AG10803 (cell line): ENCODE measurements around the gene ATF7IP.
"Not testable (repeated sequence)": the region's sequence is repeated elsewhere in the genome, so short reads cannot be mapped to it uniquely, and the experiment has no call there.

ENCODE experiments used
- DNase-seq: peaks from one replicate; pipeline ENCODE4 v3.0.0; 2010; ENCODE audit warnings: low read depth
- H3K4me3 ChIP-seq: 2 replicates; pipeline ENCODE4 v1.5.1; 2011; ENCODE audit warnings: mild to moderate bottlenecking, low read length, control low read depth
- CTCF ChIP-seq: conservative IDR thresholded peaks from 2 replicates; pipeline ENCODE4 v1.5.1; 2011; ENCODE audit warnings: mild to moderate bottlenecking, low read length, control low read depth, inconsistent platforms

Gene ATF7IP

DNA sequence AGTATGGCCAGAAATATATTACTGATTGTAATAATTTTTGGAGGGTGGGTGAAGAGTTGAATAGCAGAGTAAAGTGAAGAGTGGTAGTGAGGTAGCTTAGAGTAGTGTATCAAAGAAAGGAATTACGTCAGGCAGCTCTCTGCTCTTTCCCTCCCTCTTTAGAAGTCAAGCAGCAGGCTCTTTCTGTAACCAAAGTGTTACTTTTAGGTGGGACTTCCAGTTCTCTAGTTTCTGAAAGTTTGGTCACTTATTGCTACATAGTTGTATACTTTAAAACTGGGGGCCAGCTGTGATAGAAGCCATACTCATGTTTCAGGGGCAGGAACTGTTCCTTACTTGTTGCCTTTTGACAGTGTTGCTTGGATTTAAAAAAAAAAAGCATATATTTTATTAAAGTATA lies 30.6 kb downstream of the ATF7IP start:
- DNase-seq, result no peak
- no peak overlapping the region for H3K4me3 ChIP-seq

DNA sequence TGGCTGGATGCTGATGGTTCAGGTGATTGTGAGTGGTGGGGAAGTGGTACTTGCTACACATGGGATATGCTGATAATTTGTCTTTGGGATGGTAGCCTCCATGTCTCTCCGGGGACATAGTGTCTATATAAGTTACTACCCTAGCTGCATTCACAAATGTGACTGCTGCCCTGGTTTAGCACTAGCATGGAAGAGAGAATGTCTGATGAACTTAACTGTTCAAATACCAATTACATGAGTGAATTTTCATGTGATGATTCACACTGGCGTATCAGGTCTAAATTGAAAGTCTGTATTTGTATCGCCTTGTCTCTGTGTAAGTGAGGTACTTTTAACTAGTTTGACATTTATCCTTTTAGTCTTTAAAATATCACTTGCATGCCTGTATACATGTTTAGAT lies 34.4 kb downstream of the ATF7IP start:
- H3K4me3 ChIP-seq, result peak overlapping the region; percentile 1

More for the DNA sequence above, 30.6 kb downstream of the ATF7IP start:
- no peak for TF ChIP-seq CTCF

GRCh38 chr12:14400599-14400998 lies 35.1 kb downstream of the ATF7IP start:
- no peak overlapping the region for H3K4me3 ChIP-seq
- no peak for DNase-seq
- TF ChIP-seq CTCF, result no peak

More for the DNA sequence above, 34.4 kb downstream of the ATF7IP start:
- TF ChIP-seq CTCF, result no peak
- peak; percentile 38 for DNase-seq

GRCh38 chr12:14401267-14401666 lies 35.8 kb downstream of the ATF7IP start:
- not testable (repeated sequence) for DNase-seq, H3K4me3 ChIP-seq

GRCh38 chr12:14402697-14403096 lies 37.2 kb downstream of the ATF7IP start:
- TF ChIP-seq CTCF, result no peak
- no peak overlapping the region for H3K4me3 ChIP-seq
- no peak for DNase-seq

DNA sequence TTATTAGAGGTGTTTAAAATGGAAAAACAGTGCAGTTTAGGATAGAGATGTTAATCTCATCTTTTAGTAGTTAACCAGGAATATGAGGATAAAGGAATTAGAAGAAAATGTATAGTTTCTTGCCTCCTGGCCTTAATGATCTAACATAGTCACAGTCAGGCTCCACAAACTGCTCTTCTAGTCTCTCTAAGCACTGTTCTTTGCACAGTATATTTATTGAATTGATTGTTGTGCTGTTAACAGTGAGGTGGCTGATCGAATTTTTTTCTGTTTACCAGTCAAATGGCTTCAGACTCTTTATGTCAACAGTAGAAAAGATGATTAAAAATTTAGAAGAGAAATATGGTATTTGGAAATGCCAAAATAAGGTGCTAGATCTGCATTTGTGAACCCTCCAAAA lies 37.8 kb downstream of the ATF7IP start:
- H3K4me3 ChIP-seq, result no peak overlapping the region
- TF ChIP-seq CTCF, result no peak
- DNase-seq, result no peak

GRCh38 chr12:14403711-14404196 lies 38.3 kb downstream of the ATF7IP start:
- DNase-seq, result peak; percentile 80

GRCh38 chr12:14405407-14405806 lies 39.9 kb downstream of the ATF7IP start:
- H3K4me3 ChIP-seq, DNase-seq: not testable (repeated sequence)

More at GRCh38 chr12:14403711-14404196, 38.3 kb downstream of the ATF7IP start:
- H3K4me3 ChIP-seq, result no peak overlapping the region
- no peak for TF ChIP-seq CTCF
